GM12875 (cell line): ENCODE results near the gene EYS.

Experiments used
- H3K4me3 ChIP-seq: one replicate; pipeline ENCODE4 v1.5.1; 2011; ENCODE audit warnings: low read depth, low read length, control low read depth
- CTCF ChIP-seq: IDR thresholded peaks from 2 replicates; pipeline ENCODE4 v1.5.1; 2011; ENCODE audit warnings: low read depth, mild to moderate bottlenecking, control low read depth, inconsistent platforms, low read length, moderate library complexity, borderline replicate concordance; ENCODE audit not compliant: insufficient read depth

EYS gene

DNA sequence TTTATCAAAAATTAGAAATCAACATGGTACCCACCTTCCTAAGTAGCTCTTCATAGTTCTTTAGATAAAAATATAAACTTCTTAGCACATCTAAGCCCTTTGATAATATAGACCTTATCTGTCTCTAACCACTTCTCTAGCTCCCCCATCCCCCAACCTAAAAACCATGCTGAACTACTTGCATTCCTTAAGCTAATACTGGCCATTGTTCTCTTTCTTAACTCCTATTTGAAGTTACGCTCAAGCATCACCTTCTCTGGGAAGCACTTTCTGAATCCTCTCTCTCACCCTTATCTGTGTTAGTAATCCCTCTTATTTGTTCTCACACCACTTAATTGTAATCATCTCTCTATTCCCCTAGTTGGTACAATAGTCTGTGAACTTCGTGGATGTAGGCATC, 1918.5 kb downstream of the EYS start:
- no peak overlapping the region for H3K4me3 ChIP-seq
- no peak for TF ChIP-seq CTCF

- TF ChIP-seq CTCF: no peak
- H3K4me3 ChIP-seq: no peak overlapping the region
Observed at GRCh38 chr6:63787021-63787420, 1920.0 kb downstream of the EYS start.

- no peak overlapping the region for H3K4me3 ChIP-seq
- TF ChIP-seq CTCF: no peak
Observed at GRCh38 chr6:63785006-63785405, 1922.0 kb downstream of the EYS start.

DNA sequence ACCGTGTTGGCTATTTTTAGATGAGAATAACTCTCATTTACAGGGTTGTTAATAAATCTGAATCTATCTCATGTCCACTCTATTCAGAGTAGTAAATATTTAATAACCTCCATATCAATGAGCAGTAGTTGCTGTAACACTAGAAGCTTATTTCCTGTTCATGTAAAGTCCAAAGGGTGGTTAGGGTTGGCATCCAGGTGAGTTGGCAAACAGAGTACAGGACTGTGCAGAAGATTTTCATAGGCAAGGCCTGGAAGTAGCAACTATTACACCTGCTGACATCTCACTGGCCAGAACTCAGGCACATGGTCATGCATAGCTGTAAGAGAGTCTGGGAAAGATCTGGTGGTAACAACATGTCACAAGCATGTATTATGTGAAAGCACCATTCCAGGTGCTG, 1923.9 kb downstream of the EYS start:
- TF ChIP-seq CTCF: no peak
- no peak overlapping the region for H3K4me3 ChIP-seq

DNA sequence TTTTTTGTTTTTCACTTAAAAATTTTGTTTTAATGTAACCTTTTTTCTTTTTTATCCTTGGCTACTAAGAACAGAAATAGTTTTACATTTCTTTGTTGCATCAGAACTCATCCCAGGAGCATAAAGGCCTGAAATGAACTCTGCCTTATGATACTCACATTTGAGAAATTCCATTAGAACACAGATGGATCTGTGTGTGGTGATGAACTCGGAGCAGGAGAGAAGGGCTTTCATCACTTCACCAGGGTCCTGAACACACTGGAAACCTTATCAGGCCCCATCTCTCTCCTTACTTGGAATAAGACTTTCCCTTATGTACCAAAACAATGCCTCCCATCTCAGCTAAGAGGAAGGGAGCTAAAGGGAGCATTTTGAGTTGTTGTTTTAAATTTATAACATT, 1932.1 kb downstream of the EYS start:
- H3K4me3 ChIP-seq: no peak overlapping the region
- TF ChIP-seq CTCF: no peak

- no peak for TF ChIP-seq CTCF
Observed at GRCh38 chr6:63773200-63773599, 1933.8 kb downstream of the EYS start.

DNA sequence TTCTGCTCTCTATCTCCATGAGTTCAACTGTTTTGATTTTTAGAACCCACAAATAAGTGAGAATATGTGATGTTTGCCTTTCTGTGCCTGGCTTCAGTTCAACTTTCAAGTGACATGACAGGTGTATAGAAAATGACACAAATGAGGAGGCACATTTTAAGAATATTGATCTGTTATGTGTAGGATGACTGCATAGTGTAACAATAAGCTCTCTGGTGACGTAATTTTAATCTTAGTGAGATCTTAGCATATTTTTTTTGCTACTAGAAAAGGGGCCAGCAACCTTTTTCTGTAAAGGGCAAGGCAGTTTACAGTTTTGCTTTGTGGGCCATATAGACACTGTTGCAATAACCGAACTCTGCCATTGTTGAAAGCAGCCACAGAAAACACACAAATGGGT, 1941.2 kb downstream of the EYS start:
- H3K4me3 ChIP-seq: no peak overlapping the region
- no peak for TF ChIP-seq CTCF

More at GRCh38 chr6:63773200-63773599, 1933.8 kb downstream of the EYS start:
- H3K4me3 ChIP-seq: no peak overlapping the region
